Heart left ventricle (tissue), 16 donors: ENCODE measurements around the gene CLDN1. TPM values are rescaled to one million over a fixed set of nuclear protein-coding genes. Genes with fewer than 3 reads are reported as not detected.

Experiments used
- ATAC-seq, 4 donors: fragments of 200-7000 bp; cut with Tn5 transposase; one replicate each; pipeline ENCODE4 v1.9.1; 2020 to 2022; ENCODE audit warnings: moderate library complexity in 4 of 4, mild to moderate bottlenecking in 3 of 4, moderate number of reproducible peaks in 1 of 4
- DNase-seq, 5 donors: peaks; one replicate each; pipeline ENCODE4 v3.0.0-alpha.2; 2020
- H3K27ac ChIP-seq, 12 donors: fragments of 200-600 bp; sonication (generic) in 4 of 12; one replicate each; pipeline versions ENCODE4 v1.5.0 to v1.8.0; 2016 to 2022; ENCODE audit warnings: mild to moderate bottlenecking in 2 of 12
- H3K27me3 ChIP-seq, 9 donors: fragments of 200-600 bp; sonication (generic) in 2 of 9; one replicate each; pipeline versions ENCODE4 v1.5.1 to v1.8.0; 2016 to 2022; ENCODE audit warnings: mild to moderate bottlenecking in 3 of 9
- H3K36me3 ChIP-seq, 9 donors: fragments of 200-600 bp; sonication (generic) in 2 of 9; one replicate each; pipeline versions ENCODE4 v1.5.0 to v1.8.0; 2018 to 2022; ENCODE audit warnings: mild to moderate bottlenecking in 2 of 9
- H3K4me1 ChIP-seq, 12 donors: fragments of 200-600 bp; sonication (generic) in 4 of 12; one replicate each; pipeline versions ENCODE4 v1.5.0 to v1.8.0; 2016 to 2022; ENCODE audit warnings: mild to moderate bottlenecking in 3 of 12
- H3K4me3 ChIP-seq, 12 donors: fragments of 200-600 bp; sonication (generic) in 4 of 12; one replicate each; pipeline versions ENCODE4 v1.5.0 to v1.8.0; 2017 to 2022; ENCODE audit warnings: mild to moderate bottlenecking in 9 of 12, moderate library complexity in 4 of 12
- H3K9me3 ChIP-seq, 12 donors: fragments of 200-600 bp; sonication (generic) in 4 of 12; one replicate each; pipeline versions ENCODE4 v1.5.0 to v1.8.0; 2016 to 2022; ENCODE audit warnings: mild to moderate bottlenecking in 1 of 12
- CTCF ChIP-seq, 12 donors: fragments of 200-600 bp; sonication (generic) in 4 of 12; IDR thresholded peaks; one replicate each; pipeline versions ENCODE4 v1.5.0 to v1.8.0; 2018 to 2022; ENCODE audit warnings: antibody characterized with exemption in 12 of 12, mild to moderate bottlenecking in 5 of 12
- POLR2A ChIP-seq, 2 donors: fragments of 450-650 bp; IDR thresholded peaks; one replicate each; pipeline ENCODE4 v1.6.1; 2017; ENCODE audit warnings: antibody characterized with exemption in 2 of 2, mild to moderate bottlenecking in 2 of 2, moderate library complexity in 2 of 2
- WGBS, 4 donors: extraction: QIAGEN DNeasy Blood & Tissue Kit in 2 of 4; methylation state at CpG; one replicate each; pipeline versions ENCODE4 v1.1.5 to v1.1.7; 2013 to 2018; 5-methylcytosine and 5-hydroxymethylcytosine counted together
- intact Hi-C, 10 donors: fragments of 100-400 bp; cut with DNase I; formaldehyde crosslinking; loops; one replicate each; pipeline versions ENCODE4 v1.11.1 to v1.14.2; 2022
- polyA plus RNA-seq, 2 donors: library from polyadenylated mRNA; stranded (reverse); fragments of 200-250 nt; gene quantifications; one replicate each; pipeline ENCODE4 v1.2.3, GENCODE V29; 2013
- total RNA-seq, 9 donors: library from RNA; depleted of rRNA in 2 of 9; stranded (reverse); fragments of >200 nt in 2 of 9; fragmentation: NEBNext Ultra II Directional in 3 of 9; extraction: Animal tissue kit (Norgen Biotek cat#: 25700) in 3 of 9; gene quantifications; one replicate each; pipeline versions ENCODE4 v1.1.0 to v1.2.4, GENCODE V29; 2016 to 2023
- donor health status: ischemic (EF 13 %, LVEDD 7.1; RV severe dilation, severe dysfunction).
- donor health status: healthy with polysubstance abuse.
- donor health status: DM: no; HTN: yes; CAD: no.
- donor health status: DM: no; HTN: no; CAD: no.
- donor health status: ischemic (EF 25% LVEDD 6.9; RV normal size, moderate dysfunction).
- donor health status: ischemic (EF 25% LVEDD 5.7; RV mildly dilated, moderate dysfunction).
- donor health status: healthy.
- donor health status: DM: yes; HTN: yes; CAD: no.
- donor health status: ischemic (EF 35%, LVEDD 5.7; RV mildly dilated, moderate dysfunction).
- donor health status: nonischemic (EF 11% LVEDD 7.7; RV severe dilation, severe dysfunction).
- donor health status: DM: yes; HTN: yes; CAD: no.
- donor health status: PGD.
- donor health status: ischemic (EF 29% LVEDD 5.4; RV normal size, mild dysfunction).
- donor health status: nonischemic (EF 23%, LVEDD 6.1; RV moderate dilation, normal function).

CLDN1 gene
- total and polyA plus RNA-seq, 11 donors: 0.11 to 45.0 (median 0.26) TPM; not detected in 3

GRCh38 chr3:190360228-190360627 lies 38.0 kb upstream of the CLDN1 start:
- no peak for TF ChIP-seq CTCF (IDR thresholded peaks at IDR 0.05)
- TF ChIP-seq POLR2A (IDR thresholded peaks at IDR 0.05): no peak
- H3K27me3 ChIP-seq: no peaks in the 10 kb centered on the region
- ATAC-seq (no peak), DNase-seq (no peak)
- H3K9me3 ChIP-seq: no peaks in the 10 kb centered on the region
- H3K4me1 ChIP-seq: no peaks in the 10 kb centered on the region
- H3K27ac ChIP-seq: no peak overlapping the region
- no peak overlapping the region for H3K4me3 ChIP-seq
- WGBS, 4 donors: 70 to 80% (median 75%) methylated on average over 2 of the region's 2 CpGs
- no peaks in the 10 kb centered on the region for H3K36me3 ChIP-seq
- intact Hi-C loops: no loop called here

GRCh38 chr3:190359813-190360212 lies 37.6 kb upstream of the CLDN1 start:
- TF ChIP-seq POLR2A (IDR thresholded peaks at IDR 0.05): no peak
- no peak for TF ChIP-seq CTCF (IDR thresholded peaks at IDR 0.05)
- no peak for ATAC-seq
- WGBS, 4 donors: 53 to 74% (median 70%) methylated on average over 2 of the region's 2 CpGs

GRCh38 chr3:190357468-190357867 lies 35.2 kb upstream of the CLDN1 start:
- intact Hi-C loops: no loop called here

More at GRCh38 chr3:190359813-190360212, 37.6 kb upstream of the CLDN1 start:
- no peaks in the 10 kb centered on the region for H3K4me1 ChIP-seq
- intact Hi-C loops: no loop called here
- no peak overlapping the region for H3K4me3 ChIP-seq
- no peak for DNase-seq
- H3K27ac ChIP-seq: no peak overlapping the region
- no peaks in the 10 kb centered on the region for H3K36me3 ChIP-seq
- H3K27me3 ChIP-seq: no peaks in the 10 kb centered on the region
- H3K9me3 ChIP-seq: no peaks in the 10 kb centered on the region

GRCh38 chr3:190356246-190356645 lies 34.0 kb upstream of the CLDN1 start:
- Histone ChIP-seq H3K27me3 (no peaks in the 10 kb centered on the region), H3K36me3 (no peaks in the 10 kb centered on the region), H3K27ac (no peak overlapping the region), H3K4me1 (no peaks in the 10 kb centered on the region), H3K9me3 (peaks cover 0 to 7% (median 0%) of the 10 kb centered on the region in 12 donors), H3K4me3 (no peak overlapping the region)
- ATAC-seq (no peak), DNase-seq (no peak)
- intact Hi-C loops: no loop called here
- TF ChIP-seq POLR2A (IDR thresholded peaks at IDR 0.05): no peak
- no peak for TF ChIP-seq CTCF (IDR thresholded peaks at IDR 0.05)

More at GRCh38 chr3:190357468-190357867, 35.2 kb upstream of the CLDN1 start:
- TF ChIP-seq POLR2A (IDR thresholded peaks at IDR 0.05) (no peak), CTCF (IDR thresholded peaks at IDR 0.05) (no peak)
- H3K27ac ChIP-seq: no peak overlapping the region
- H3K9me3 ChIP-seq: peaks cover 0 to 7% (median 0%) of the 10 kb centered on the region in 12 donors
- H3K27me3 ChIP-seq: no peaks in the 10 kb centered on the region
- ATAC-seq (no peak), DNase-seq (no peak)
- WGBS, 4 donors: 63 to 85% (median 77%) methylated on average over 2 of the region's 2 CpGs
- no peak overlapping the region for H3K4me3 ChIP-seq
- H3K4me1 ChIP-seq: no peaks in the 10 kb centered on the region
- H3K36me3 ChIP-seq: no peaks in the 10 kb centered on the region
